Osteocyte (in vitro differentiated cells): ENCODE data around the gene RANGRF. TPM values are rescaled to one million over a fixed set of nuclear protein-coding genes. Genes with fewer than 3 reads are reported as not detected.

Experiments used
- DNase-seq: peaks from one replicate; pipeline ENCODE4 v3.0.0; 2021; ENCODE audit warnings: mixed read lengths; ENCODE audit not compliant: unreplicated experiment; ENCODE audit errors: extremely low spot score
- H3K27ac Mint-ChIP-seq: one replicate; pipeline ENCODE4 v1.8.0; 2021; ENCODE audit warnings: mild to moderate bottlenecking, mixed read lengths; ENCODE audit not compliant: unreplicated experiment
- H3K27me3 Mint-ChIP-seq: one replicate; pipeline ENCODE4 v1.8.0; 2021; ENCODE audit warnings: mixed read lengths; ENCODE audit not compliant: unreplicated experiment
- H3K36me3 Mint-ChIP-seq: one replicate; pipeline ENCODE4 v1.8.0; 2021; ENCODE audit warnings: mixed read lengths; ENCODE audit not compliant: unreplicated experiment
- H3K4me1 Mint-ChIP-seq: one replicate; pipeline ENCODE4 v1.8.0; 2021; ENCODE audit warnings: mixed read lengths; ENCODE audit not compliant: unreplicated experiment
- H3K4me3 Mint-ChIP-seq: one replicate; pipeline ENCODE4 v1.8.0; 2021; ENCODE audit warnings: mild to moderate bottlenecking, moderate library complexity, mixed read lengths; ENCODE audit not compliant: unreplicated experiment
- H3K9me3 Mint-ChIP-seq: one replicate; pipeline ENCODE4 v1.8.0; 2021; ENCODE audit warnings: mixed read lengths; ENCODE audit not compliant: unreplicated experiment
- CTCF ChIP-seq: fragments of 200-600 bp; sonication (generic); IDR thresholded peaks from 2 replicates; pipeline ENCODE4 v1.5.0; 2021; ENCODE audit warnings: antibody characterized with exemption, mild to moderate bottlenecking, moderate library complexity
- total RNA-seq: library from RNA; stranded (reverse); gene quantifications from 2 replicates; pipeline ENCODE4 v1.2.1, GENCODE V29; 2021

The RANGRF gene
- total RNA-seq, 1 donor from 2014 or later: 29.3 TPM

- Mint-ChIP-seq H3K4me3 (peak overlapping the region; percentile 93), H3K9me3 (no peaks in the 10 kb centered on the region), H3K27ac (peak overlapping the region; percentile 39), H3K27me3 (no peaks in the 10 kb centered on the region), H3K36me3 (peaks cover 2% of the 10 kb centered on the region), H3K4me1 (peaks cover 34% of the 10 kb centered on the region)
- no peak for TF ChIP-seq CTCF
- DNase-seq: no peak
Observed at GRCh38 chr17:8290043-8290442, 1.6 kb downstream of the RANGRF start.

- no peak for TF ChIP-seq CTCF
- no peak for DNase-seq
Observed at GRCh38 chr17:8292639-8293395, 4.3 kb downstream of the RANGRF start.

GRCh38 chr17:8294361-8294760, 5.9 kb downstream of the RANGRF start:
- no peaks in the 10 kb centered on the region for H3K27me3 Mint-ChIP-seq
- no peak for TF ChIP-seq CTCF

More at GRCh38 chr17:8292639-8293395, 4.3 kb downstream of the RANGRF start:
- Mint-ChIP-seq H3K4me3 (no peak overlapping the region), H3K27ac (no peak overlapping the region), H3K4me1 (peaks cover 32% of the 10 kb centered on the region), H3K9me3 (no peaks in the 10 kb centered on the region), H3K27me3 (no peaks in the 10 kb centered on the region), H3K36me3 (peaks cover 2% of the 10 kb centered on the region)

GRCh38 chr17:8294814-8295316, 6.4 kb downstream of the RANGRF start:
- Mint-ChIP-seq H3K36me3 (peaks cover 2% of the 10 kb centered on the region), H3K4me1 (peaks cover 19% of the 10 kb centered on the region), H3K27me3 (no peaks in the 10 kb centered on the region), H3K27ac (peak overlapping the region; percentile 86), H3K4me3 (peak overlapping the region; percentile 87), H3K9me3 (no peaks in the 10 kb centered on the region)
- DNase-seq: no peak
- no peak for TF ChIP-seq CTCF

More at GRCh38 chr17:8294361-8294760, 5.9 kb downstream of the RANGRF start:
- peaks cover 2% of the 10 kb centered on the region for H3K36me3 Mint-ChIP-seq
- H3K4me1 Mint-ChIP-seq: peaks cover 22% of the 10 kb centered on the region
- H3K27ac Mint-ChIP-seq: peak overlapping the region; percentile 86
- DNase-seq: no peak
- H3K9me3 Mint-ChIP-seq: no peaks in the 10 kb centered on the region
- peak overlapping the region; percentile 87 for H3K4me3 Mint-ChIP-seq

GRCh38 chr17:8300226-8300625, 11.8 kb downstream of the RANGRF start:
- Mint-ChIP-seq H3K27me3 (no peaks in the 10 kb centered on the region), H3K4me3 (no peak overlapping the region), H3K27ac (no peak overlapping the region), H3K9me3 (no peaks in the 10 kb centered on the region), H3K4me1 (peaks cover 4% of the 10 kb centered on the region), H3K36me3 (no peaks in the 10 kb centered on the region)
- DNase-seq: no peak
- TF ChIP-seq CTCF: no peak
